GM18502 (cell line): Measurements from ENCODE around the gene SLC12A6.

Experiments
- ATAC-seq: cut with Tn5 transposase; IDR thresholded peaks from one replicate; pipeline ENCODE4 v1.9.1; 2021; ENCODE audit warnings: mild to moderate bottlenecking; ENCODE audit not compliant: unreplicated experiment, poor library complexity

Gene SLC12A6

DNA sequence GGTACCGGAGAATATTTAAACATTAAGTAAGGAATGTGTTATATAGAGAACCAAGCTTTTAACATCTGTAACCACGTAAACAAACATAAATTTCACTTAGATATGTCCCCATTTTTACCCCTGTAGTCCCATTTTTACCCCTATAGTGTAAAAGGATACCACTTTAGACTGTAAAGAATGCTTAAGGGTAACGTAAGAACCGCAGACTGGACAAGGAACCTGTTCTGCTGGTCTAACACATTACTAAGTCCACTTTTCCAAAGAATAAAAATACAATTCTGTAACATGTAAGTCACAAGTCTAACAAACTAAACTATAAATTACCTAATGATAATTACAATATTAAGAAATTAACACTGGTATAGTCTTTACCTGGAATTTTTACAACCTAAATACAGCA is 2.9 kb downstream of the SLC12A6 start:
- no peak for ATAC-seq

DNA sequence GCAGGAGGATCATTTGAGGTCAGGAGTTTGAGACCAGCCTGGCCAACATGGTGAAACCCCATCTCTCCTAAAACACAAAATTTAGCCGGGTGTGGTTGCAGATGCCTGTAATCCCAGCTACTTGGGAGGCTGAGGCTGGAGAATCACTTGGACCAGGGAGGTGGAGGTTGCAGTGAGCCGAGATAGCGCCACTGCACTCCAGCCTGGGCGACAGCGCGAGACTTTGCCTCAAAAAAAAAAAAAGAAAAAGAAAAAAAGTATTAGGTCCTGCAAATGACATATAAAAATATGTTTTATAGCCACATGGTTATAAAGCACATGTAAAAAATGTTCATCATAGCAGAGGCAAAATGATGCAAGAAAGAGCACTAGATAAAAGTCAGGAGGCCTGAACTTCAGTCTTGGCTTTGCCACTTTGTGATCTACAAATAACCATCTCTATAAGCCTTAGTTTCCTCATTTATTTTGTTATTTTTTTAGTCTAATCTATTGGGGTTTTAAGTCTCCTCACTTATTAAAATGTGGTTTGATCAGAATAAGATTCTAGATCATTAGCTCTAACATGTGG is 4.9 kb downstream of the SLC12A6 start:
- no peak for ATAC-seq

DNA sequence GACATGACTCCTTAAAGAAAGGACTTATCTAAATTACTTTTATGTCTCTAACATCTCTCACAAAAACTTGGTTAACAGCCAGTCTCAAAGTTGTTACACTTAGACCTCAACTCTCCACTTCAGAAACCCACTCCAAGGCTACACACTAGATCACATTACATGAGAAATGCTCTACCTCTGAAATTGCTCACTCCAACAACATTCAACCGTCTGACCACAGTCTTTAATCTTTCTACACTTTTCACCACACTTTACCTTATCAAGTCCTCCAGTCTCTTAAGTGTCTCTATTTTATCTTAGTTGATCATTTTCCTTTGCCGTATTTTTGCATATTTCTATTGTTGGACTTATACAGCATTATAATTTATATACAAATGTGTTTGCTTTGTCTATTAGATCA is 5.8 kb downstream of the SLC12A6 start:
- ATAC-seq: no peak

- no peak for ATAC-seq
Measured at GRCh38 chr15:34330279-34330678, 7.3 kb downstream of the SLC12A6 start.

- ATAC-seq: no peak
Measured at GRCh38 chr15:34329006-34329405, 8.6 kb downstream of the SLC12A6 start.

GRCh38 chr15:34327906-34328305 is 9.7 kb downstream of the SLC12A6 start:
- no peak for ATAC-seq

- no peak for ATAC-seq
Measured at GRCh38 chr15:34325368-34325767, 12.2 kb downstream of the SLC12A6 start.

GRCh38 chr15:34324933-34325332 is 12.6 kb downstream of the SLC12A6 start:
- ATAC-seq: no peak

GRCh38 chr15:34323217-34323616 is 14.4 kb downstream of the SLC12A6 start:
- ATAC-seq: no peak

DNA sequence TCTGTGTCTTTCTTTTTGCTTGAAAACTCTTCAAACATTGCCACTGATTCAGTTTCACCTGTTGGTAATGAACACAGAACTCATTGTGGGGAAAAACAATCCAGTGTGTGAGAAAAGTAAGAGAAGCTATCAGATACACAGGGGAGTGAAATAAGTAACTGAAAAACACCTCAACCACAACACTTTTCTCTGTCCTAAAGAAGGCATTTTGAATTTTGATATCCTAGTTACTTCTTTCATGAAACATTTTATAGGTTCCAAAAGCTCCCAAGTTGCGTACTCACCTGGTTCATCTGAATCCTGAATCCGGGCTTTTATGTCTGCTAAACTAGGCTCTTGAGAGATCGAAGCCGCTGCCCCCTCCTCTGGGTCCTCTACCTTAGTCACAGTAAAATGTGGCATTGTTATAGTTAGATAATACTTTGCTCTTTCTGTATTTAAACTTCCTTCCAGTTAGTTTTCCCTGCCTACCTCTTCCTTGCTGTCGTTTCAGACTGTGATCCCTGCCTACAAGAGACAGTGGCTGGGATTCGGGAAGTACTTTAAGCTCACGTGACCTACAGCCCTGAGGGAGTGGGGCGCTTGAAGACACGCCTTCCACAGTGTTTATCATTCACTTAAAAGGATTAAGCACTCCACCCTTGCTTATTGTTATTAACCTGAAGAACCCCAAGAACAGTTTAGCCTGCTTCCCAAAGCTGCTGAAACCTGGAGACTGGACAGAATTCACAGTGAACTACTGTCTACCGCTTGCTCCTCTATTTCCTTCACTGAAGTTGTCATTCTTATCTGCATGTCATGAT is 19.1 kb downstream of the SLC12A6 start:
- peak; percentile 73 for ATAC-seq

- ATAC-seq: no peak
Measured at GRCh38 chr15:34314491-34315490, 22.8 kb downstream of the SLC12A6 start.

GRCh38 chr15:34311563-34311962 is 26.0 kb downstream of the SLC12A6 start:
- no peak for ATAC-seq

DNA sequence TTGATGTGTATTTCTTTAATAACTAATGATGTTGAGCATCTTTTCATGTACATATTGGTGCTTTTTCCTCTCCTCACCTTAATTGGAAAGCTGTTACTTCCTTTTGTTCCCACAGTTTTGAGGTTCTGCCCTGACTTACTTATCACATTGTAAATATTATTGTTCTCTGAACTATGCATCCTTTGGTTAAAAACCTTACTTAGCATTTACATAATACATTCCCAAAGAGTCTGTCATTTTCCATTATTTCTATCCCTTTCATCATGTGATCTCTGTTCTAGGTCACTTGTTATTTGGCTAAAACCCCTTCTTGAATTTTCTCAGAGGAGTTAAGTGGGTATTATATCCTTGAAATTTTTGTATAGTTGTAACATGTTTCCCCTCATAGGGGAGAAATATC is 33.0 kb downstream of the SLC12A6 start:
- ATAC-seq: no peak

GRCh38 chr15:34301058-34301457 is 36.5 kb downstream of the SLC12A6 start:
- ATAC-seq: no peak

DNA sequence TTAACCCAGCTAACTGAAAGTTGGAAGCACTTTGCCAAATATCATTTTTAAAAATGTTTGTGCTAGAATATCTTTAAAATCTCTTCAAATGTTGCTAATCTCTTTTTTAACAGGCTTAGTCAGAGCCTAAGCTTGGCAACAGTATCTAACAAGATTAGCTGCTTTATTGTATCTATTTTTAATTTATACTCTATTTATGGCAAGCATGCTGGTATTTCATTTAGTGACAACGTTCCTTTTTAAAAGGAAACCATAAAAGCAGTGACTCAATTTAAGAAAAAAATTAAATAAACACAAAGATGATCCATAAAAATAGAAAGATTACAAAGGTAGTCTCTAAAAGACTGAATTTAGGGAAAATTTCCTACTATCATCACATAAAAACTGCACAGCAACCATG is 40.5 kb downstream of the SLC12A6 start:
- ATAC-seq: no peak

DNA sequence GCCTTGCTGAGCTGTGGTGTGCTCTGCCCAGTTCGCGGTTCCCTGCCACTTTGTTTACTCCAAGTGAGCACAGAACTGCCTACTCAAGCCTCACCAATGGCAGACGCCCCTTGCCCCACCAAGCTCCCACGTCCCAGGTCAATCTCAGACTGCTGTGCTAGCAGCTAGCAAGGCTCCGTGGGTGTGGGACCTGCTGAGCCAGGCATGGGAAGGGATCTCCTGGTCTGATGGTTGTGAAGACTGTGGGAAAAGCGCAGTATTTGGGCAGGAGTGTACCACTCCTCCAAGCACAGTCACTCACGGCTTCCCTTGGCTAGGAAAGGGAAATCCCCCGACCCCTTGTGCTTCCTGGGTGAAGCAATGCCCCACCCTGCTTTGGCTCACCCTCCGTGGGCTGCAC is 45.0 kb downstream of the SLC12A6 start:
- no peak for ATAC-seq

DNA sequence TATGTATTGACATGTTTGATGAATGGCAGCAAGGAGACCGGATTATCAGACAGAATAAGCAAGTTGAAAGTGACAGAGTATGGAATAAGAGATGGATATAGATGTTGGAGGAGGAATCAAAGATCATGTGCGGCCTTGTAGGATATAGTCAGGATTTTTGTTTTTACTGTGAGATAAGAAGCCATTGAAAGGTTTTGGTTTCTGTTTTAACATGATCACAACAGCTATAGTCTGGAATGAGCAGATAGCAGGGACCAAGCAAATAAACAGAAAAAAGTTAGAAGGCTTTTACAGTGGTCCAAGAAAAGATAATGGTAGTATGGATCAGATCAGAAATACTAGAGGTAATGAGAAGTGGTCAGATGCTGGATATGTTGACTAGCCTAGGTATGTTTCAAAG is 52.6 kb downstream of the SLC12A6 start:
- ATAC-seq: no peak

- no peak for ATAC-seq
Measured at GRCh38 chr15:34282384-34282783, 55.2 kb downstream of the SLC12A6 start.

DNA sequence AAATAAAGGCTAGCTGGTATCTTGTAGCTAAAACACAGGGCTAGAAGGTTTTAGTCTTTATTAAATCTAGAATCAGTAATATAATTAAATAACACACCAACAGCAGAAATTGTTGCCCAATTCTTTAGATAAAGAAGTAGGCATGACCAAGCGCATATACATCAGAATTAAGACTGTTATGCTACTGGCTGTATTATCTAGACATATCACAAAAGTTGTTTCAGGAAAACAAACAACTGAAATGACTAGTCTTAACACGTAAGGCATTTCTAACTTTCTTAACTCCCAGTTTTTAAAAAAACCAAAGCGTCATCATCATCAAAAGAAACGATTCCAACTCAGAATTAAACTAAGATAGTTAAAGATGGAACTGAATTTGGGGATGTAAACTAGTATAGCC is 57.4 kb downstream of the SLC12A6 start:
- ATAC-seq: no peak

- ATAC-seq: no peak
Measured at GRCh38 chr15:34279368-34279767, 58.2 kb downstream of the SLC12A6 start.

GRCh38 chr15:34275721-34276120 is 61.9 kb downstream of the SLC12A6 start:
- ATAC-seq: no peak
